CD4-positive, CD25-positive, alpha-beta regulatory T cell (primary cell): ENCODE results near the gene AFF3. TPM values are rescaled to one million over a fixed set of nuclear protein-coding genes. Genes with fewer than 3 reads are reported as not detected.

Source experiments
- ATAC-seq, 2 donors: fragments of 150-1000 bp; cut with Tn5 transposase; one replicate each; pipeline ENCODE4 v1.10.0; 2021; ENCODE audit warnings: low read depth in 2 of 2, moderate number of reproducible peaks in 2 of 2, moderate library complexity in 1 of 2
- DNase-seq, 3 donors: peaks; one replicate each; pipeline versions ENCODE4 v3.0.0 to v3.0.0-alpha.2; 2012 to 2022; ENCODE audit warnings: mixed read lengths in 1 of 3
- H3K27ac ChIP-seq: one replicate; pipeline ENCODE4 v1.7.0; 2013; ENCODE audit warnings: mild to moderate bottlenecking, low read length; ENCODE audit not compliant: insufficient read depth, poor library complexity, severe bottlenecking
- H3K27me3 ChIP-seq: one replicate; pipeline ENCODE4 v1.7.0; 2013; ENCODE audit warnings: low read length; ENCODE audit not compliant: control insufficient read depth, insufficient read depth
- H3K36me3 ChIP-seq: one replicate; pipeline ENCODE4 v1.7.0; 2013; ENCODE audit warnings: mild to moderate bottlenecking, low read length, moderate library complexity; ENCODE audit not compliant: control insufficient read depth, insufficient read depth
- H3K4me1 ChIP-seq: 2 replicates; pipeline ENCODE4 v1.7.0; 2013; ENCODE audit warnings: mild to moderate bottlenecking, low read length; ENCODE audit not compliant: insufficient read depth, control insufficient read depth, poor library complexity, severe bottlenecking
- H3K4me3 ChIP-seq: one replicate; pipeline ENCODE4 v1.7.0; 2013; ENCODE audit warnings: low read depth, mild to moderate bottlenecking, low read length, moderate library complexity
- H3K9me3 ChIP-seq, 2 experiments: 1 replicate in 1 of 2; 2 replicates in 1 of 2; pipeline ENCODE4 v1.7.0; 2013; ENCODE audit warnings: low read length in 2 of 2, mild to moderate bottlenecking in 1 of 2, moderate library complexity in 1 of 2; ENCODE audit not compliant: control insufficient read depth in 2 of 2
- H3K27ac Mint-ChIP-seq, 3 donors: one replicate each; pipeline ENCODE4 v1.8.0; 2020 to 2022; ENCODE audit warnings: mild to moderate bottlenecking in 3 of 3, mixed read lengths in 3 of 3, moderate library complexity in 2 of 3
- H3K27me3 Mint-ChIP-seq: one replicate; pipeline ENCODE4 v1.8.0; 2022; ENCODE audit warnings: mild to moderate bottlenecking, mixed read lengths
- H3K36me3 Mint-ChIP-seq: one replicate; pipeline ENCODE4 v1.8.0; 2020; ENCODE audit warnings: mixed read lengths
- H3K4me1 Mint-ChIP-seq, 4 donors: one replicate each; pipeline ENCODE4 v1.8.0; 2020 to 2022; ENCODE audit warnings: mixed read lengths in 4 of 4, mild to moderate bottlenecking in 1 of 4
- H3K4me3 Mint-ChIP-seq, 4 donors: one replicate each; pipeline ENCODE4 v1.8.0; 2020 to 2022; ENCODE audit warnings: mild to moderate bottlenecking in 4 of 4, mixed read lengths in 4 of 4, moderate library complexity in 3 of 4
- H3K9me3 Mint-ChIP-seq, 7 donors: one replicate each; pipeline ENCODE4 v1.8.0; 2020 to 2022; ENCODE audit warnings: mixed read lengths in 7 of 7, mild to moderate bottlenecking in 3 of 7, moderate library complexity in 2 of 7
- polyA plus RNA-seq, 4 donors: library from polyadenylated mRNA; unstranded; fragments of 300-500 nt; fragmentation: Illumina TruSeq; gene quantifications; one replicate each; pipeline ENCODE4 v1.2.3, GENCODE V29; 2021
- total RNA-seq: library from RNA; stranded (reverse); gene quantifications from one replicate; pipeline ENCODE4 v1.2.3, GENCODE V29; 2022

Gene AFF3
- total and polyA plus RNA-seq, 5 donors from 2014 or later = 0.82 to 10.1 (median 4.2) TPM

GRCh38 chr2:99984799-99985515 is 157.4 kb downstream of the AFF3 start:
- Mint-ChIP-seq H3K36me3 (peaks cover 28% of the 10 kb centered on the region), H3K9me3 (peaks cover 0 to 2% (median 0%) of the 10 kb centered on the region in 7 donors), H3K27me3 (peaks cover 7% of the 10 kb centered on the region), H3K4me1 (no peaks in the 10 kb centered on the region), H3K4me3 (no peak overlapping the region), H3K27ac (no peak overlapping the region)
- Histone ChIP-seq H3K36me3 (no peaks in the 10 kb centered on the region), H3K4me1 (no peaks in the 10 kb centered on the region), H3K27ac (no peak overlapping the region), H3K4me3 (no peak overlapping the region), H3K27me3 (no peaks in the 10 kb centered on the region), H3K9me3 (no peaks in the 10 kb centered on the region)
- no peak for ATAC-seq
- no peak for DNase-seq

- H3K27ac Mint-ChIP-seq = no peak overlapping the region
- no peaks in the 10 kb centered on the region for H3K36me3 ChIP-seq
- ATAC-seq = no peak
- peaks cover 0 to 2% (median 0%) of the 10 kb centered on the region in 7 donors for H3K9me3 Mint-ChIP-seq
- no peaks in the 10 kb centered on the region for H3K4me1 Mint-ChIP-seq
- no peaks in the 10 kb centered on the region for H3K9me3 ChIP-seq
- H3K27ac ChIP-seq = no peak overlapping the region
- DNase-seq = no peak
- H3K4me3 Mint-ChIP-seq = no peak overlapping the region
- H3K36me3 Mint-ChIP-seq = peaks cover 31% of the 10 kb centered on the region
- H3K4me3 ChIP-seq = no peak overlapping the region
- H3K27me3 ChIP-seq = no peaks in the 10 kb centered on the region
- no peaks in the 10 kb centered on the region for H3K4me1 ChIP-seq
- peaks cover 2% of the 10 kb centered on the region for H3K27me3 Mint-ChIP-seq
Measured at GRCh38 chr2:99982744-99983143, 159.6 kb downstream of the AFF3 start.

- Mint-ChIP-seq H3K36me3 (peaks cover 30% of the 10 kb centered on the region), H3K9me3 (peaks cover 0 to 2% (median 0%) of the 10 kb centered on the region in 7 donors), H3K4me1 (no peaks in the 10 kb centered on the region), H3K27me3 (no peaks in the 10 kb centered on the region), H3K4me3 (no peak overlapping the region), H3K27ac (no peak overlapping the region)
- ATAC-seq (no peak), DNase-seq (no peak)
- no peak overlapping the region for H3K27ac ChIP-seq
- no peak overlapping the region for H3K4me3 ChIP-seq
- H3K36me3 ChIP-seq = no peaks in the 10 kb centered on the region
- H3K27me3 ChIP-seq = no peaks in the 10 kb centered on the region
- no peaks in the 10 kb centered on the region for H3K9me3 ChIP-seq
- no peaks in the 10 kb centered on the region for H3K4me1 ChIP-seq
Measured at GRCh38 chr2:99981840-99982239, 160.6 kb downstream of the AFF3 start.

- Histone ChIP-seq H3K27me3 (no peaks in the 10 kb centered on the region), H3K4me1 (no peaks in the 10 kb centered on the region), H3K27ac (no peak overlapping the region), H3K4me3 (no peak overlapping the region), H3K36me3 (no peaks in the 10 kb centered on the region), H3K9me3 (no peaks in the 10 kb centered on the region)
- ATAC-seq (no peak), DNase-seq (no peak)
- H3K4me3 Mint-ChIP-seq = no peak overlapping the region
- peaks cover 25% of the 10 kb centered on the region for H3K36me3 Mint-ChIP-seq
- H3K9me3 Mint-ChIP-seq = peaks cover 0 to 2% (median 0%) of the 10 kb centered on the region in 7 donors
- no peaks in the 10 kb centered on the region for H3K4me1 Mint-ChIP-seq
- no peaks in the 10 kb centered on the region for H3K27me3 Mint-ChIP-seq
- H3K27ac Mint-ChIP-seq = no peak overlapping the region
Measured at GRCh38 chr2:99980176-99980575, 162.2 kb downstream of the AFF3 start.

GRCh38 chr2:99977966-99978365 is 164.4 kb downstream of the AFF3 start:
- Mint-ChIP-seq H3K27me3 (no peaks in the 10 kb centered on the region), H3K4me1 (no peaks in the 10 kb centered on the region), H3K27ac (no peak overlapping the region), H3K36me3 (peaks cover 18% of the 10 kb centered on the region), H3K4me3 (no peak overlapping the region), H3K9me3 (peaks cover 0 to 2% (median 0%) of the 10 kb centered on the region in 7 donors)
- no peaks in the 10 kb centered on the region for H3K9me3 ChIP-seq
- H3K4me3 ChIP-seq = no peak overlapping the region
- H3K27ac ChIP-seq = no peak overlapping the region
- H3K4me1 ChIP-seq = no peaks in the 10 kb centered on the region
- H3K27me3 ChIP-seq = no peaks in the 10 kb centered on the region
- ATAC-seq = no peak
- DNase-seq = no peak
- H3K36me3 ChIP-seq = no peaks in the 10 kb centered on the region

GRCh38 chr2:99975386-99975785 is 167.0 kb downstream of the AFF3 start:
- Mint-ChIP-seq H3K27me3 (no peaks in the 10 kb centered on the region), H3K27ac (no peak overlapping the region), H3K4me1 (peaks cover 0 to 11% (median 0%) of the 10 kb centered on the region in 4 donors), H3K36me3 (peaks cover 6% of the 10 kb centered on the region), H3K4me3 (no peak overlapping the region), H3K9me3 (peaks cover 0 to 3% (median 0%) of the 10 kb centered on the region in 7 donors)
- no peaks in the 10 kb centered on the region for H3K4me1 ChIP-seq
- no peak overlapping the region for H3K4me3 ChIP-seq
- H3K36me3 ChIP-seq = no peaks in the 10 kb centered on the region
- no peaks in the 10 kb centered on the region for H3K9me3 ChIP-seq
- H3K27ac ChIP-seq = no peak overlapping the region
- ATAC-seq (no peak), DNase-seq (no peak)
- no peaks in the 10 kb centered on the region for H3K27me3 ChIP-seq

GRCh38 chr2:99974682-99975375 is 167.6 kb downstream of the AFF3 start:
- ATAC-seq (no peak), DNase-seq (no peak)
- peaks cover 0 to 3% (median 0%) of the 10 kb centered on the region in 7 donors for H3K9me3 Mint-ChIP-seq
- Histone ChIP-seq H3K9me3 (no peaks in the 10 kb centered on the region), H3K36me3 (no peaks in the 10 kb centered on the region), H3K27ac (no peak overlapping the region), H3K4me1 (no peaks in the 10 kb centered on the region), H3K4me3 (no peak overlapping the region), H3K27me3 (no peaks in the 10 kb centered on the region)
- peaks cover 0 to 14% (median 0%) of the 10 kb centered on the region in 4 donors for H3K4me1 Mint-ChIP-seq
- H3K27me3 Mint-ChIP-seq = no peaks in the 10 kb centered on the region
- H3K36me3 Mint-ChIP-seq = peaks cover 2% of the 10 kb centered on the region
- no peak overlapping the region for H3K27ac Mint-ChIP-seq
- no peak overlapping the region for H3K4me3 Mint-ChIP-seq
